H1 (cell line): ENCODE data around the gene MMS22L. TPM values are rescaled to one million over a fixed set of nuclear protein-coding genes. Genes with fewer than 3 reads are reported as not detected.

ENCODE experiments used
- CTCF ChIA-PET: fragments of 300-600 bp; sonication (Branson Sonifier 250); formaldehyde crosslinking; loops from one replicate; lab custom pipeline; 2021; ENCODE audit not compliant: partially characterized antibody; lab: Charles Lee
- POLR2A ChIA-PET: fragments of 300-600 bp; sonication (Branson Sonifier 250); formaldehyde crosslinking; loops from one replicate; lab custom pipeline; 2021; ENCODE audit warnings: inconsistent platforms; ENCODE audit not compliant: partially characterized antibody; lab: Charles Lee
- DNase-seq, 2 experiments: peaks; one replicate each; pipeline versions ENCODE4 v3.0.0 to v3.0.0-alpha.2; 2010 to 2022; ENCODE audit warnings: low spot score in 2 of 2, low read depth in 1 of 2, mixed read lengths in 1 of 2
- FAIRE-seq: peaks from 2 replicates; lab custom pipeline; 2011; peaks lifted over from hg19 to GRCh38; lab: Jason Lieb, UNC
- H2AFZ ChIP-seq: 2 replicates; pipeline ENCODE4 v1.8.1; 2012; ENCODE audit warnings: low read length, inconsistent platforms
- H2AK5ac ChIP-seq: 2 replicates; pipeline ENCODE4 v1.6.1; 2013; ENCODE audit warnings: low read depth, low read length
- H2BK120ac ChIP-seq: replicated peaks from 2 replicates; pipeline ENCODE3; 2013; ENCODE audit warnings: low read depth, low read length, inconsistent platforms
- H2BK12ac ChIP-seq: 2 replicates; pipeline ENCODE4 v1.6.1; 2013; ENCODE audit warnings: low read depth, low read length
- H2BK15ac ChIP-seq: 2 replicates; pipeline ENCODE4 v1.6.1; 2013; ENCODE audit warnings: low read length
- H2BK20ac ChIP-seq: 2 replicates; pipeline ENCODE4 v1.6.1; 2013; ENCODE audit warnings: low read length
- H2BK5ac ChIP-seq: 2 replicates; pipeline ENCODE4 v1.6.1; 2013; ENCODE audit warnings: low read depth, low read length
- H3K14ac ChIP-seq: 2 replicates; pipeline ENCODE4 v1.6.1; 2013; ENCODE audit warnings: inconsistent platforms; ENCODE audit not compliant: insufficient read length
- H3K18ac ChIP-seq: 2 replicates; pipeline ENCODE4 v1.6.1; 2013; ENCODE audit warnings: low read length; ENCODE audit errors: extremely low read depth
- H3K23ac ChIP-seq: 2 replicates; pipeline ENCODE4 v1.6.1; 2013; ENCODE audit warnings: inconsistent platforms; ENCODE audit not compliant: insufficient read length
- H3K23me2 ChIP-seq: 2 replicates; pipeline ENCODE4 v1.6.1; 2013; ENCODE audit warnings: low read depth, low read length
- H3K27ac ChIP-seq: 2 replicates; pipeline ENCODE4 v1.6.1; 2011; ENCODE audit warnings: low read depth, low read length, inconsistent platforms
- H3K27me3 ChIP-seq, 4 experiments: replicated peaks in 1 of 4; 1 replicate in 1 of 4; 2 replicates in 3 of 4; pipeline versions ENCODE4 v1.6.1 to v1.8.1; 2011 to 2013; ENCODE audit warnings: low read length in 3 of 4, mild to moderate bottlenecking in 3 of 4, inconsistent platforms in 2 of 4, mixed read lengths in 2 of 4, moderate library complexity in 1 of 4; ENCODE audit not compliant: control insufficient read depth in 3 of 4, insufficient read depth in 3 of 4; ENCODE audit errors: extremely low read depth in 1 of 4
- H3K36me3 ChIP-seq, 4 experiments: 2 replicates each; pipeline versions ENCODE4 v1.6.1 to v1.8.1; 2011 to 2013; ENCODE audit warnings: mild to moderate bottlenecking in 4 of 4, low read length in 3 of 4, moderate library complexity in 2 of 4, control low read depth in 1 of 4, inconsistent platforms in 1 of 4; ENCODE audit not compliant: insufficient read depth in 4 of 4, control insufficient read depth in 2 of 4
- H3K4ac ChIP-seq: replicated peaks from 2 replicates; pipeline ENCODE3; 2013; ENCODE audit warnings: low read length, low read depth, mixed read lengths, inconsistent platforms; ENCODE audit not compliant: insufficient read length
- H3K4me1 ChIP-seq, 4 experiments: replicated peaks in 1 of 4; 1 replicate in 1 of 4; 2 replicates in 3 of 4; pipeline versions ENCODE4 v1.6.1 to v1.8.1; 2011 to 2013; ENCODE audit warnings: low read length in 3 of 4, inconsistent platforms in 2 of 4, mixed read lengths in 1 of 4; ENCODE audit not compliant: insufficient read depth in 4 of 4, control insufficient read depth in 3 of 4
- H3K4me2 ChIP-seq, 2 experiments: 2 replicates each; pipeline versions ENCODE4 v1.6.1 to v1.8.1; 2011 to 2013; ENCODE audit warnings: low read depth in 2 of 2, low read length in 2 of 2, control low read depth in 1 of 2, inconsistent platforms in 1 of 2, mild to moderate bottlenecking in 1 of 2; ENCODE audit not compliant: insufficient read depth in 1 of 2
- H3K4me3 ChIP-seq, 4 experiments: fragments of 200-600, 300-600 bp in 1 of 4; sonication (generic), shearing (Covaris generic), sonication (Bioruptor Twin) in 1 of 4; 2 replicates each; pipeline versions ENCODE4 v1.5.1 to v1.8.1; 2011 to 2016; ENCODE audit warnings: low read length in 4 of 4, low read depth in 3 of 4, control low read depth in 2 of 4, inconsistent platforms in 2 of 4, mild to moderate bottlenecking in 2 of 4, mixed read lengths in 1 of 4, moderate library complexity in 1 of 4; ENCODE audit not compliant: insufficient read depth in 2 of 4; ENCODE audit errors: extremely low read depth in 1 of 4
- H3K56ac ChIP-seq: replicated peaks from 2 replicates; pipeline ENCODE3; 2013; ENCODE audit warnings: low read depth, mild to moderate bottlenecking, mixed read lengths, low read length, inconsistent platforms; ENCODE audit not compliant: insufficient read length
- H3K79me1 ChIP-seq: 2 replicates; pipeline ENCODE4 v1.6.1; 2013; ENCODE audit warnings: low read depth, low read length, control low read depth
- H3K79me2 ChIP-seq, 2 experiments: 2 replicates each; pipeline versions ENCODE4 v1.6.1 to v1.8.1; 2012 to 2013; ENCODE audit warnings: low read length in 2 of 2, mild to moderate bottlenecking in 2 of 2, inconsistent platforms in 1 of 2; ENCODE audit not compliant: insufficient read depth in 2 of 2, control insufficient read depth in 1 of 2
- H3K9ac ChIP-seq, 4 experiments: replicated peaks in 1 of 4; 1 replicate in 1 of 4; 2 replicates in 3 of 4; pipeline versions ENCODE4 v1.6.1 to v1.8.1; 2011 to 2013; ENCODE audit warnings: low read depth in 3 of 4, low read length in 3 of 4, control low read depth in 2 of 4, mild to moderate bottlenecking in 2 of 4, moderate library complexity in 2 of 4, inconsistent platforms in 1 of 4; ENCODE audit errors: extremely low read depth in 1 of 4
- H3K9me3 ChIP-seq, 2 experiments: 2 replicates each; pipeline versions ENCODE4 v1.6.1 to v1.8.1; 2012 to 2013; ENCODE audit warnings: mild to moderate bottlenecking in 2 of 2, moderate library complexity in 2 of 2, control low read depth in 1 of 2, inconsistent platforms in 1 of 2, low read depth in 1 of 2, low read length in 1 of 2, mixed read lengths in 1 of 2; ENCODE audit not compliant: insufficient read depth in 2 of 2
- H4K20me1 ChIP-seq, 2 experiments: replicated peaks in 1 of 2; 2 replicates each; pipeline versions ENCODE3 to v1.8.1; 2011 to 2013; ENCODE audit warnings: inconsistent platforms in 2 of 2, low read length in 2 of 2, mild to moderate bottlenecking in 1 of 2; ENCODE audit not compliant: insufficient read depth in 2 of 2, control insufficient read depth in 1 of 2
- H4K5ac ChIP-seq: 2 replicates; pipeline ENCODE4 v1.6.1; 2013; ENCODE audit warnings: low read length, low read depth, mixed read lengths, inconsistent platforms; ENCODE audit not compliant: insufficient read length
- H4K8ac ChIP-seq: 2 replicates; pipeline ENCODE4 v1.8.0; 2013; ENCODE audit warnings: mild to moderate bottlenecking, moderate library complexity, low read length, inconsistent platforms; ENCODE audit not compliant: insufficient read depth; ENCODE audit errors: extremely low read depth
- H4K91ac ChIP-seq: replicated peaks from 2 replicates; pipeline ENCODE3; 2013; ENCODE audit warnings: low read length, mixed read lengths, inconsistent platforms; ENCODE audit not compliant: insufficient read length
- EP300 ChIP-seq, 2 experiments: IDR thresholded peaks; 1 replicate in 1 of 2; 2 replicates in 1 of 2; pipeline ENCODE4 v1.6.1; 2011 to 2012; ENCODE audit warnings: low read depth in 2 of 2, low read length in 2 of 2, mild to moderate bottlenecking in 2 of 2, borderline replicate concordance in 1 of 2, inconsistent platforms in 1 of 2, moderate library complexity in 1 of 2
- SIN3A ChIP-seq, 2 experiments: IDR thresholded peaks in 1 of 2; conservative IDR thresholded peaks in 1 of 2; 2 replicates each; pipeline ENCODE4 v1.6.1; 2011 to 2012; ENCODE audit warnings: low read length in 2 of 2, improper control_type of control experiment in 1 of 2, low read depth in 1 of 2, mild to moderate bottlenecking in 1 of 2
- WGBS, 2 experiments: shearing (Covaris generic) in 1 of 2; methylation state at CpG; one replicate each; pipeline versions ENCODE4 v1.1.6 to v1.1.7; 2013 to 2015; ENCODE audit warnings: low lambda C conversion rate in 2 of 2, mixed read lengths in 2 of 2, inconsistent platforms in 1 of 2, low coverage in 1 of 2, missing lambda C conversion rate in 1 of 2; ENCODE audit not compliant: insufficient replicate concordance in 2 of 2, insufficient coverage in 1 of 2, insufficient read length in 1 of 2; ENCODE audit errors: extremely low coverage in 1 of 2, missing lambda C conversion rate in 1 of 2; 5-methylcytosine and 5-hydroxymethylcytosine counted together
- polyA plus RNA-seq, 7 experiments: library from polyadenylated mRNA; depleted of rRNA in 3 of 7; stranded (reverse) in 5 of 7; unstranded in 2 of 7; fragments of >200 nt in 5 of 7; fragments of 200-250 nt in 2 of 7; gene quantifications; 1 replicate in 5 of 7; 2 replicates in 1 of 7; 4 replicates in 1 of 7; pipeline versions ENCODE4 v1.2.1 to v1.2.3, GENCODE V29; 2011 to 2013; ENCODE audit warnings: missing spikeins in 2 of 7, mixed read lengths in 2 of 7
- total RNA-seq: library from RNA; stranded (reverse); fragmentation: NEBNext Ultra II Directional; extraction: Animal tissue kit (Norgen Biotek cat#: 25700); gene quantifications from 2 replicates; pipeline ENCODE4 v1.2.1, GENCODE V29; 2021

The MMS22L gene
- total and polyA plus RNA-seq, 2 of the 8 experiments (the other 6 are each of a cell fraction or from before 2014, with no cell fraction given): 11.1 to 32.6 TPM

- Histone ChIP-seq H2BK15ac (no peak overlapping the region), H3K4ac (no peak overlapping the region), H2BK5ac (no peak overlapping the region), H3K9ac (no peak overlapping the region), H3K23me2 (no peaks in the 10 kb centered on the region), H3K4me3 (no peak overlapping the region), H3K79me1 (no peaks in the 10 kb centered on the region), H3K9me3 (no peaks in the 10 kb centered on the region), H2BK120ac (no peak overlapping the region), H2BK20ac (no peak overlapping the region), H4K91ac (no peak overlapping the region), H3K4me1 (no peaks in the 10 kb centered on the region), H3K79me2 (no peaks in the 10 kb centered on the region), H2AFZ (no peak overlapping the region), H4K20me1 (no peaks in the 10 kb centered on the region), H2AK5ac (no peak overlapping the region), H3K36me3 (no peaks in the 10 kb centered on the region), H3K14ac (no peak overlapping the region), H2BK12ac (no peak overlapping the region), H3K27me3 (no peaks in the 10 kb centered on the region), H3K56ac (no peak overlapping the region), H3K4me2 (no peak overlapping the region), H3K18ac (no peak overlapping the region), H3K23ac (no peak overlapping the region), H3K27ac (no peak overlapping the region), H4K8ac (no peak overlapping the region), H4K5ac (no peak overlapping the region)
- TF ChIP-seq EP300 (IDR thresholded peaks at IDR 0.05; ENCODE audit: borderline replicate concordance in 1 of 2, low read depth in 2 of 2, low read length in 2 of 2) (no peak), SIN3A (conservative IDR thresholded peaks at IDR 0.05 in 1 of 2, IDR thresholded peaks at IDR 0.05 in 1 of 2; ENCODE audit: low read depth in 1 of 2, low read length in 2 of 2) (no peak)
- WGBS, 2 experiments: 59% methylated on average over 3 of the region's 3 CpGs; no CpG with 5 or more reads in 1 of the 2 experiments
- DNase-seq (no peak), FAIRE-seq (no peak)
- ChIA-PET POLR2A (no interaction called here), CTCF (no interaction called here)
These were observed 159.4 kb downstream of the MMS22L start for GRCh38 chr6:97123652-97124051.
